ENCODE results near the gene KCNJ11.
A peak's percentile ranks its signal among the peaks of the same experiment; 100 is the strongest.

Gene KCNJ11

DNA sequence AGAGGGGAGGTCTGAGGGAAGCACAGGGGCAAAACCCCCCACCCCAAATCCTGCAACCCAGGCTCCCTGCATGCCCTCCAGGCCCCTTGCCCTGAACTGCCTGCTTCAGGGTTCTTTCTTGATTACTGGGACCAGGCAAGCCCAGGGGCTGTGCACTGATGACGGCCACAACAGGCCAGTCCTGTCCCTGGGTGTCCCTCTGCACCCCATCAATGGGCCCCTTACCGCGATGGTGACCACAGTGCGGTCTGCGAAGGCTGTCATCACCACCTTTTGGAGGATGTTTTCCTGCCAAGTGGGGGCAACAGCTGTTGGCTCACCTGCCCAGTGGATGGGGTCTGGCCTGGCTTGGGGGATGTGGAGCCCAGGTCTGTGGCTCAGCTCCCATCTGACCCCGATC lies 5.0 kb upstream of the KCNJ11 start:
- ChIA-PET CTCF (interaction anchor here (1.0 to 3.8 kb wide), 4 partner anchors 9 to 135 kb away, joined by 3 to 22 read pairs (median 3); no protein-coding TSS in a partner anchor), POLR2A (no interaction called here)
- TF ChIP-seq, protein P1, sequence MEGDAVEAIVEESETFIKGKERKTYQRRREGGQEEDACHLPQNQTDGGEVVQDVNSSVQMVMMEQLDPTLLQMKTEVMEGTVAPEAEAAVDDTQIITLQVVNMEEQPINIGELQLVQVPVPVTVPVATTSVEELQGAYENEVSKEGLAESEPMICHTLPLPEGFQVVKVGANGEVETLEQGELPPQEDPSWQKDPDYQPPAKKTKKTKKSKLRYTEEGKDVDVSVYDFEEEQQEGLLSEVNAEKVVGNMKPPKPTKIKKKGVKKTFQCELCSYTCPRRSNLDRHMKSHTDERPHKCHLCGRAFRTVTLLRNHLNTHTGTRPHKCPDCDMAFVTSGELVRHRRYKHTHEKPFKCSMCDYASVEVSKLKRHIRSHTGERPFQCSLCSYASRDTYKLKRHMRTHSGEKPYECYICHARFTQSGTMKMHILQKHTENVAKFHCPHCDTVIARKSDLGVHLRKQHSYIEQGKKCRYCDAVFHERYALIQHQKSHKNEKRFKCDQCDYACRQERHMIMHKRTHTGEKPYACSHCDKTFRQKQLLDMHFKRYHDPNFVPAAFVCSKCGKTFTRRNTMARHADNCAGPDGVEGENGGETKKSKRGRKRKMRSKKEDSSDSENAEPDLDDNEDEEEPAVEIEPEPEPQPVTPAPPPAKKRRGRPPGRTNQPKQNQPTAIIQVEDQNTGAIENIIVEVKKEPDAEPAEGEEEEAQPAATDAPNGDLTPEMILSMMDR (IDR thresholded peaks at IDR 0.05; ENCODE audit: control extremely low read depth, extremely low read depth, low read depth, missing control alignments), result no peak
- peak; percentile 7 for DNase-seq (ENCODE audit: extremely low spot score)

DNA sequence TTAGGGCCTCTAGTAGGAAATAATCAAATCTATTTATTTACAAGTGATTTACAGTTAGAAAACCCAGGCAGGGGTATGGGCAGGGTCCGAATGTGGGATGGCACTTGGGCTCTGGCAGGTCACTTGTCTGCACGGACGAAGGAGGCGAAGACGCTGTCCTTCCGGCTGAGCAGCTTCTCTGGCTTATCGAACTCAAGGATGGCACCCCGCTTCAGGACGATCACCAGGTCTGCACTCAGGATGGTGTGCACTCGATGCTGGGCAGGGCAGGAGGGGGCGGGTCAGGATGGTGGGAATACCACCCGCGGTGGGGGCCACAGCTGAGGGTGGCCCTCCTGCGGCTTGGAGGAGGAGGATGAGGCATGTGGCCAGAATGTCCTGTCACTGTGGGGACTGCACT lies 4.4 kb upstream of the KCNJ11 start:
- peak; percentile 7 for DNase-seq (ENCODE audit: extremely low spot score)
- ChIA-PET POLR2A (no interaction called here), CTCF (interaction anchor here (1.3 to 3.8 kb wide), 3 partner anchors 8 to 135 kb away, joined by 3 to 22 read pairs (median 4); no protein-coding TSS in a partner anchor)
- TF ChIP-seq, protein P1 (IDR thresholded peaks at IDR 0.05; ENCODE audit: control extremely low read depth, extremely low read depth, low read depth, missing control alignments), result no peak

DNA sequence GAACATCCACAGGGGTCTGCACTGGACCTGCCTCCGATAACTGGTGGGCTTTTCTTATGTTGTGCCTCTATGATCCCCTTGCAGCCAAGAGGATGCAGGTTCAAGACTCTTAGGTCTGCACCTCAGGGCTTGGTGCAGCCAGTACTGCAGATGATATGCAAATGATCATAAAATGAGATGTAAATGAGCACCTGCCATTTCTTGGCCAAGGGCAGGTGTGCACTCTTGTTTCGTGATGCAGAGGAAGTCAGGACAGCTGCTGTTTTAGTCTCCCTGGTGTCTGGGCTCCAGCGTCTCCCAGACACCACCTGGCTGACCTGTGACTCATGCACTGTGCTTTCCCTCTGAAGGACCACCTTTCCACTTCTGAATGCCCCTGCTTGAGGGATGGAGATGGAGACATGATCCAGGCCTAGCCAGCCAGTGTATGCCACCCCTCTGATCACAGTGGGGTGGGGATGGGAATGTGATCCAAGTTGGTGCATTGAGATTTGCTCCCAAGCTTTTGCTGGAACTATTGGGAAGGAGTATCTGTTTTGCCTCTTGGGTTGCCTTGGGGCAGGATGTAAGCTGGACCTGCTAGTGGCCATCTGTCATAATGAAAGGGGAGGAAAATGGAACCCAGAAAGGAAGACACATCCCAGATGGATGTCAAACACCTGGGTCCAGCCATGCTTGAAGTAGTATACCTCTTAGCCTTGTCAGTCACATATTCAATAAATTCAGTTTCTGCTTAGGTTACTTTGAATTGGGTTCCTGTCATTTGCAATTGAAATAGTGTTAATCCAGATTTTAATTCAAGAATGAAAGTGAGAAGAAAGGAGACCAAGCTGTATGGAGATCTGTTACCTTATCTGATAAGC lies 3.3 kb upstream of the KCNJ11 start:
- TF ChIP-seq, protein P1 (IDR thresholded peaks at IDR 0.05; ENCODE audit: control extremely low read depth, extremely low read depth, low read depth, missing control alignments), result no peak
- CTCF ChIA-PET, result interaction anchor here (0.9 to 14.8 kb wide), 5 partner anchors 7 to 162 kb away, joined by 3 to 220 read pairs (median 4); no protein-coding TSS in a partner anchor

DNA sequence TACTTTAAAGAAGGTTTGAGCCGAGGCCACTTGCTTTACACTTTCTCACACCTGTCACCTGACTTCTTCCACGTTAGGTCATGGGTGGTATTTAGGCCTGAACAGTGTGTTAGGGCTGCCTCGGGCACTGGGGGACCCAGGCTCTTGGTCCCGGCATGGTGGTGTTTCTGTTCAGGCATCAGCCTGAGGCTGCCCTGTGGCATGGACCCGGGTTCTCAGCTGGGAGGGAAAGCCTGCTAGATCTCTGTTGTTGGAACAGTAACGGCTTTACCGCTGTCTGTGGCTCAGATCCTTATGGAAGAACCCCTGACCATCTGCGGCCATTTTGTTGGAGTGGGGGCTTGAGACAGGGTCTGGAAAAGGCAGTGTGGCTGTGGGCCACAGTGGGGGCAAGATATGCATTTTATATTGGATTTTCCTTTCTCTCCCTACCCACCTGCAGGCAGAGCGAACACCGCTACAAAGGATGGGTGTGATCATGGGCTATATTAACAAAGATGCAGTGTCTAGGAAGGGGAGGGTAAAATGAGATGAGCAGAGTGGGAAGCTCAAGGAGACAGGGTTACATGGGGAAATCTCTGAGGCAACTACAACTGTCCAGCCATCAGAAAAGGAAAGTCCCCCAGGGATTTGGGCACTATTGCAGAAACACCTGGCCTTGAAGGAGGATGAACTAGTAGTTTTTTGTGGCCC lies 1.6 kb upstream of the KCNJ11 start:
- ChIA-PET CTCF (interaction anchor here (0.8 to 14.8 kb wide), 5 partner anchors 11 to 134 kb away, joined by 3 to 220 read pairs (median 12); no protein-coding TSS in a partner anchor), POLR2A (no interaction called here)
- no peak for DNase-seq (ENCODE audit: extremely low spot score)
- TF ChIP-seq, protein P1 (IDR thresholded peaks at IDR 0.05; ENCODE audit: control extremely low read depth, extremely low read depth, low read depth, missing control alignments), result no peak

More for the DNA sequence above, 3.3 kb upstream of the KCNJ11 start:
- POLR2A ChIA-PET, result no interaction called here
- peak; percentile 14 for DNase-seq (ENCODE audit: extremely low spot score)

DNA sequence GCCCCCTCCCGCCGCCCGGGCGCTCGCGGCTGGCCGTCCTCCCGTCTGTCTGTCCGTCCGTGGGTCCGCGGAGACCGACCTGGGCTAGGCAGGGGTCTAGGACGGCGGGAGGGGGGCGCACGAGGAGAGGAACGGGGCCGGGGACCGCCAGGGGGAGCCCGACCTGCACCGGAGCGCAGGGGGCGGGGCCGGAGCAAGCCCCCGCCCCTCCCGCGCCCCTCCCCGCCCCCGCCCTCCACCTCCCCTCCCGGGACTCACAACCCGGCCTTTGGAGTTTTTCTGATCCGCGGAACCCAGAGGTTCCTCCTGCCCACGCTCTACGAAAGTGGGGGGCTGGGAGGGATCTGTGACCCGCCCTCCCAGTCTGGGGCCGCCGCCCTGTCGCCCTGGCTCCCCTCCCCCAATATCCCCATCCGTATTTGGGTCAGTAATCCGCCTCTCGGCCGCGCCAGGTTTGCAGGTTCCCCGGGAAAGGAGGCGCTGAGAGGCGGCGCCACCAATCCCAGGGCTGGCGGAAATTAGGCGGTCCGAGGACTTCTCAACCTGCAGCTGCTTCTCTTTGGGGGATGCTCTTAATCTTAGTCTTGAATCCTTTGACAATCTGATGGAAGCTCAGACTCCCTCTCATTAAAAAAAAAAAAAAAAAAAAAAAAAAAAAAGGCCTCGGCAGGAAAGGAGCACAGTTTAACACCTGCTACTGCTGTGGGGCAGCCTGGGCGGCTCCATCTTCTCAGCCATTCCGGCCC lies 925 bp upstream of the KCNJ11 start:
- TF ChIP-seq, protein P1 (IDR thresholded peaks at IDR 0.05; ENCODE audit: control extremely low read depth, extremely low read depth, low read depth, missing control alignments), result peak; percentile 65
- ChIA-PET CTCF (interaction anchor here (0.8 to 14.8 kb wide), 11 partner anchors 10 to 135 kb away, joined by 3 to 220 read pairs (median 5); no protein-coding TSS in a partner anchor), POLR2A (no interaction called here)
- DNase-seq (ENCODE audit: extremely low spot score), result peak; percentile 88

DNA sequence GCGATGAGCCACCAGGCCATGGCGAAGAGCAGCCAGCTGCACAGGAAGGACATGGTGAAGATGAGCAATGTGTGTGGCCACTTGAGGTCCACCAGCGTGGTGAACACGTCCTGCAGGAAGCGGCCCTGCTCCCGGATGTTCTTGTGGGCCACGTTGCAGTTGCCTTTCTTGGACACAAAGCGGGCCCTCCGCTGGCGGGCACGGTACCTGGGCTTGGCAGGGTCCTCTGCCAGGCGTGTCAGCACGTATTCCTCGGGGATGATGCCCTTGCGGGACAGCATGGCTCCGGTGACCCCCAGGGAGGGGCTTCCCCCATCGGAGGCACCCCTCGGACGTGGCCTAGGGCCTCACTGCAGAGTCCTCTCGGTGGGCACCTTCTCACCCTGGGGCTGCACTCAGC lies 648 bp downstream of the KCNJ11 start:
- ChIA-PET POLR2A (no interaction called here), CTCF (interaction anchor here (0.7 to 14.8 kb wide), 5 partner anchors 78 to 160 kb away, joined by 3 to 220 read pairs (median 4); partner anchors contain the start of gene OTOG)
- TF ChIP-seq, protein P1 (IDR thresholded peaks at IDR 0.05; ENCODE audit: control extremely low read depth, extremely low read depth, low read depth, missing control alignments), result no peak
- no peak for DNase-seq (ENCODE audit: extremely low spot score)

Measured in GM10248 (cell line).